CD4-positive, alpha-beta T cell treated with Interleukin-6 at 100 ng/mL for 8 hours (primary cell): ENCODE results near the gene MS4A18.
A peak's percentile ranks its signal among the peaks of the same experiment; 100 is the strongest.

Experiments used
- DNase-seq: peaks from one replicate; pipeline ENCODE4 v3.0.0-alpha.2; 2020; ENCODE audit warnings: mixed read lengths, low spot score

Gene MS4A18

GRCh38 chr11:60767388-60767811 is 42.9 kb downstream of the MS4A18 start:
- no peak for DNase-seq

DNA sequence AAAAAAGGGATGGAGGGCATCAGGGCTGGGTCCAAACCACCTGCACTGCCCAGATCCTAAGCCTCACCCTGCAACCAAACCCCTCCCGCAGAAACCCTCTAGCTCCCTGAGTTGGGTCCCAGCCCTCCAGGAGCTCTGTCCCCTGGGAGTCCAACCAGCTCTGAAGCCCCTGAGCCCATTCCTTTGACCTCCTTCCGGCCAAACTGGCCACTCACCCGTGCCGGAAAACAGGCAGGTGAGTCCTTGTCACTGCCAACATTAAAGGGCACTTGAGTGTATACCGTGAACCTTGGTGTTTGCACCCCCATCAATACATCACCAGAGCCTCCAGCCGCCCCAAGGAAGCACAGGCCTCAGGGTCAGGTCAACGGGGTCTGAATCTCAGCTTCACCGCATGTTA is 43.7 kb downstream of the MS4A18 start:
- DNase-seq = no peak

DNA sequence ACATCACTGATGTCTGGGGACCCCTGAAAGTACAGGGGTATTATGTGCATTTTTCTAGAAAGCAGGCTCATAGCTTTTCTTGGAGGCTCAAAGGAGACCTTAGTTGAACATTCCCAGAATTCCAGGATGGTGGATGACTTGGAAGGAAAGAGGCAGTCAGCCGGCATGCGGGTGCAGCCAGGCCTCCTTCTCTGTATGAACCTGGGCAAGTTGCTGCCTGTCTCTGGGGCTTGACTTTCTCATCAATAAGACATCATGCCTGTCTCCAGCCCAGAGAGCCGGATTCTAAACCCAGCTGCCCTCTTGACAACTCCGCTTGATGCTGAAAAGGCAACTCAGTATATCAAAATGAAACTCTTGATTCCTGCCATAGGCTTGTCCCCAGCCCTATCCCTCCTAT is 44.8 kb downstream of the MS4A18 start:
- DNase-seq = no peak

- no peak for DNase-seq
Measured at GRCh38 chr11:60769811-60770210, 45.3 kb downstream of the MS4A18 start.

DNA sequence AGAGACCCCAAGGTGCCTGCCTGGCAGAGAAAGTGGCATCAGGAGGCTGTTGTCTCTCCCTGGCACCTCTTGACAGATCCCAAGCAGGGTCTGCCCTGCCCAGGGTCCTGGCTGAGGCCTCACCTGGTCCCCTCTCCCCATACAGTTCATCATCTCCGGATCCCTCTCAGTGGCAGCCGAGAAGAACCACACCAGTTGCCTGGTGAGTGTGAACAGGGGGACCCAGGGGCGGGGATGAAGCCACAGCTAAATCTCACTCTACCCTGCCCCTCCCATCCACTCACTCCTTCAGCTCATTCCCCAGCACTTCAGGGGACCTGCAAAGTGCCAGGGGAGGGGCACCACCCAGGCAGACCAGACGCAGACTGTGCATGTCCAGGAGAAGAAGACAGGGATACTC is 46.6 kb downstream of the MS4A18 start:
- DNase-seq = no peak

- DNase-seq = no peak
Measured at GRCh38 chr11:60771879-60772525, 47.5 kb downstream of the MS4A18 start.

DNA sequence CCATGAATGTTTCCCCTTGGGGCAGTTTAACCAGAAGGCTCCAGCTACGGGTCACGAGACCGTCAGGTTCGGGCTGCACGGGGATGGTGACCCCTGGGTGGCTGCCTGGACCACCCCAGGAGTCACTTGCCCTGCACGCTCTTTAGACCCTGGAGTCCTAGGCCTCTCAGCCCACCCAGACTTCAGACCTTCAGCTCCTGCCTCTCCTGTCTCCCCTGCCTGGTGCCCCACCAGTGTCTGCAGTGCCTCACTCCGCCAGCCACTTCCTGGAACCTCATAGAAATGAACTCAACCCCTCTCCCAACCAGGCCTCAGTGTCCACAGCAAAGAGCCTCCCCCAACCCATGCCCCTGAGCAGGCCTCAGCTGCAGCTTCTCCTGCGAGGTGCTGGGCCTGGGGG is 48.1 kb downstream of the MS4A18 start:
- DNase-seq = no peak

GRCh38 chr11:60774726-60775125 is 50.2 kb downstream of the MS4A18 start:
- no peak for DNase-seq

- DNase-seq = peak; percentile 83
Measured at GRCh38 chr11:60775420-60775961, 51.0 kb downstream of the MS4A18 start.

DNA sequence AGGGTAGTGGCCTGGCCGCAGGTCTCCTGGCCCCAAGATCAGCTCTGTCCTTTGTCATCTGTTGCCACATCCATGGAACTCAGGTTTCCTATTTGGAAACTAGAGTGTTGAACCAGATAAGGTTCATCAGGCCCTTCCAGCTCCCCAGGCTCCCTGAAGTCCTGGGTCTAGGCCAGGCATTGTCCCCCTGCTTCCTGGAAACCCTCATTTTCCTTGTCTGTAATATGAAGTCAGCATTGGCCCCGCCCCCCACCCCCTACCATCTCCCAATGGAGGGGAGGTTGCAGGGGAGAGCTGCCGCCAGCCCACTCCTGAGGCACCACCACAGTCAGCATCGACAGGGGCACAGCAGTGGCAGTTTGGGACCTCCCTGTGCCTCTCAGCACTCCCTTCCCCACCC is 51.6 kb downstream of the MS4A18 start:
- DNase-seq = no peak

DNA sequence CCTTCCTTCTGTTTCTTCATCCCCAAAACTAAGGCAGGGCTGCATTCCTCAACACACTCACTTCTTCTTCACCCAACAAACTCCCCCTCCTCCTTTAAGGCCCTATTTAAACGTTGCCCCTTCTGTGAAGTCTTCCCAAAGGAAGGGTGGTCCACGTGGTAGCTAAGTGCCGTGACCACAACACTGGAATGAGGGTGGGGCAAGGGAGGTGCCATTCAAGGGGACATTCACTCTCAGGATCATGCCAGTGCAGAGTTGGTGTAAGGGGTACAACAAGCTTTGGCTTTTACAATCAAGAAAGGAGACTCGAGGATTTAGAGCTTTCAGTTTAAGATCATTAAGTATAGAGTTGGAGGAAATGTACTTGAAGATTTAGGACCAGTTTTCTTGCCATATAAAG is 52.6 kb downstream of the MS4A18 start:
- DNase-seq = no peak

GRCh38 chr11:60777572-60777971 is 53.1 kb downstream of the MS4A18 start:
- no peak for DNase-seq

DNA sequence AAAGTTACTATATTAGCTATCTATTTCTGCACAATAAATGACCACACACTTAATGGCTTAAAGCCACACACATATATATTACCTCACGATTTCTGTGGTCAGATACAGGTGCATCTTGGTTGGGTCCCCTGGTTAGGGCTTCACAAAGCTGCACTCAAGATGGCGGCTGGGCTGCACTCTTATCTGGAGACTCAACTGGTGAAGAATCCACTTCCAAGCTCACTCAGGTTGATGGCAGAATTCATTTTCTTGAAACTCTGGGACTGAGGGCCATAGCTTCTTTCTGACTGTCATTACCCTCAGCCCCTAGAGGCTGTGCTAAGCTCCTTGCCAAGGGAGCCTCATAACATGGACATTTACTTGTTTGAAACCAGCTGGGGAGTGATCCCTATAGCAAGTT is 55.5 kb downstream of the MS4A18 start:
- no peak for DNase-seq

- no peak for DNase-seq
Measured at GRCh38 chr11:60780774-60781173, 56.3 kb downstream of the MS4A18 start.

- no peak for DNase-seq
Measured at GRCh38 chr11:60781286-60781980, 56.9 kb downstream of the MS4A18 start.

DNA sequence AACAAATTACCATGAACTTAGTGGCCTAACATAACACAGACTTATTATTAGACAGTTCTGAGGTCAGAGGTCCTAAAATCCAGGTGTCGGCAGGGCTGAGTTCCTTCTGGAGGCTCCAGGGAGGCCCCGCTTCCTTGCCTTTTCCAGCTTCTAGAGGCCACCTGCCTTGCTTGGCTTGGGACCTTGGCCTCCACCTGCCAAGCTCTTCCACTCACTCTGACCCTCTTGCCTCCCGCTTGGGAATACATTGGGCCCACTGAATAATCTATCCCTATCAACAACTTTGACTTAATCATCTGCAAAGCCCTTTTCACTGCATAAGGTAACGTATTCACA is 57.4 kb downstream of the MS4A18 start:
- DNase-seq = no peak

DNA sequence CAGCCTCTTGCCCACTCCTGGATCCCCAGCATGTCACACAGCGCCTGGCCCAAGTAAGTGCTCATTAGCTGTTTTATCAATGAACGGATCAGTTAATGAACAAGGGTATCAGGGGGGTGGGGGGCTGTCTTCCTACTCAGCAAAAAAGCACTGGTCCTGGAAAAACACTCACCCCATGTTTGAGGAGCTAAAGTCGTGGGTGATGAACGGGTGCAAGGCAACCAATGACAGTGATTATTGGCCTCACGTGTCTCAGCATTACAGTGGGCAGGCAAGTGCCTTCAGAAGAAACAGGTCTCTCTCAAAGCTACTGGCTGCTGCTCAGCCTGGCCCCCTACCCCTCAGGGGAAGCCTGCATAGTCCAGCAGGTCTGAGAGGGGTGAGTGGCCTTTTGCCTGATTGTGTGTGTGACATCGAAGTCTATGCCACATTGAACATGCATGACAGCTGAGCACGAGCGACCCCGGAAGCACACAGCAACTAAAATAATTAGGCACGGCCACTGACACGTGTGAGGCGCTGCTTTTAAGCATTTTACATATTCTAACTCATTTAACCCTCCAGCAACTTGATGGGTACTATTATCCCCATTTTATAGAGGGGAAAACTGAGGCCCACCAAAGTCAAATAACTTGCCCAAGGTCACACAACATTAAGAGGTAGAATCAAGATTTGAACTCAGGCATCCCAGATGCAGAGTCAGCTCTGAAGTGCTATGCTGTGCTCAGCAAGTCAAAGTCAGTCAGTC is 58.0 kb downstream of the MS4A18 start:
- DNase-seq = no peak

- no peak for DNase-seq
Measured at GRCh38 chr11:60783141-60783484, 58.6 kb downstream of the MS4A18 start.

DNA sequence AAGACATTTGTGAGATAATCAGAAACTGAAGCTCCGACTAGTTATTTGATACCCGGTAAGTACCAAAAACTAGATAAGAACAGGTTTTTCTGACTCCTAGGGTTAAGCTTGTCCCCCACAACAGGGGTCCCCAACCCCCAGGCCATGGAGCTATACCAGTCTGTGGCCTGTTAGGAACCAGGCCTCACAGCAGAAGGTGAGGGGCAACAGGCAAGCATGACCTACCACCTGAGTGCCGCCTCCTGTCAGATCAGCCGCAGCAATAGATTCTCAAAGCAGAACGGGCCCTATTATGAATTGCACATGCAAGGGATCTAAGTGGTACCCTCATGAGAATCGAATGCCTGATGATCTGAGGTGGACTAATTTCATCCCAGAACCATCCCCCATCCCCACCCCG is 59.4 kb downstream of the MS4A18 start:
- no peak for DNase-seq

DNA sequence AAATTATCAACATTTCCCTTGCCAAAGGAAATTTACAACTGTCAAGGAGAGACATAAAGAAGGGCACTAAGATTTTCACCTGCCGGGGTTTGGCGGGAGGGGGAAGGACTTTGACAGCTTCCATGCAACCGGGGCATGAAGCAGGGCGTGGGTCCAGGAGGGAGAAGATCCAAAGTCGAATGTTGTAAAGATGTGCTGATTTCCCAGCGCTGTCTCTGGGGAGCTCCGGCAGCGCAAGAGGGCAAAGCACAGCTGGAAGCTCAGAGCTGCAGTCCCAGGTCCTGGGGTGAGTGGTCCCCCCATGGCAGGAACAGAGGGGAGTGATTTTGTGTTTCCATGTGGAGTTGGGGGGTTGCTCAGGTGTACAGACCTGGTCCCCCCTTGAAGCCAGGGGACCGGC is 60.6 kb downstream of the MS4A18 start, which contains the start of gene MS4A10:
TSS of gene MS4A10 (plus strand) at position 198 of the 400 bp plus-strand sequence. CDS start 5,003 bp downstream, outside the sequence.
- DNase-seq = no peak

DNA sequence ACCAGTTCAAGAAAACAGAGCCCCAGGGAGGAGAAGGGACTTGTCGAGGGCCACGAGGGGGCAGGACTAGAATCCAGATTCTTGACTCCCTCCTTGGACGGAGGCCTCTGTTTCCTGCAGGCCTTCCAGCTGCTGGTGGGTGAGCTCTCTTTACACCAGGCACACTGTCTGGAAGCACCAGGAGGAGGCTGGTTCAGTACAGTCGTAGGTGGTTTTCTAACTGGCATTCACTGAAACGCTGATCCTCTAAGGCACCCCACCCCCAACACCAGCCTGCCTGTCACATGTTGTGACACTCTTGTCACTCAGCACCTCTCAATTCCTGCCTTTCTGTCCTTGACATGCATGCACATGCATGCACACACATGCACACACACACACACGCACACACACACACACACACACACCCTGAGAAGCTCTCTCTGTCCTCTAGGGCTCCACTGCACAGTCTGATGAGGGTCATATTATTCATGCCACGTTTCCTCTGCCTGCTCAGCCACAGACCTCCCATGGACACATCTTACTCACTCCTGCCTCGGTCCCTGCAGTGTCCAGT is 61.4 kb downstream of the MS4A18 start:
- no peak for DNase-seq

DNA sequence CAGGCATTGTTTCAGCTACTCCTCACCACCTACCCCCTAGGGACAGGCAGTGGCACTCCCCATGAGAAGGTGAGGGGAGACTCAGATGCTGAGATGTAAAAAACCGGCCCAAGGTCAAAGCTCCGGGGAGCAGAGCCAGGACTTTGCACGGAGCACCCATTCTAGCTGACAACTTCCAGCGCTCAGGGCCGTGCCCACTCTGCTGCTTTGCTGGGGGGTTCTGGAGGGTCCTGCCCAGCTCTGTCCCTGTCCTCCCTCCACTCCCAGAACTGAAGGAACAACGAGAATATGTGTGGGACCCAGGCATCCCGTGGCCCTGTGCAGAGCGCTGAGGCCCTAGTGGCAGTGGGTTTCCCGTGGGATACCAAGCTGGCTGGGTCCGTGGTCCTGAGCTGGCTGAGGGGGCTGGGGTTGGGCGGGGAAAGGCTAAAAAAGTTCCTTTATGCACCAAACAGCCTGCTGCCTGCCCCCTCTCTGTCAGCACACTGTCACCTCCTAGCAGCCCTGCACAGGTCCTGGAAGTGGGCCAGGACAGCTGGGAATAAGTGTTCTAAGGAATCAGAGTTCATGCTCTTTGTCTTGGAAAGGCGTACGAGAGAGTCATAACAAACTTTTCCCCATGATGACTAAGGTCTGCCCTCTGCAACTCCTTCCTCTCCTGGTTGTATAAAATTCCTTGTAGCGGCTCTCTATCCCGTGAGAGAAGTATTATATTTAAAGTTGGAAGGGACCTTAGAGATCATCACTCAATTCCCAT is 62.5 kb downstream of the MS4A18 start:
- no peak for DNase-seq
